ENCODE results near the gene CACNB4.

The CACNB4 gene

GRCh38 chr2:151860613-151861146 lies 238.2 kb downstream of the CACNB4 start:
- no peak for DNase-seq (ENCODE audit: low spot score)
- no peak for FAIRE-seq

- DNase-seq (ENCODE audit: low spot score) (no peak), FAIRE-seq (no peak)
These were observed 238.6 kb downstream of the CACNB4 start for GRCh38 chr2:151860210-151860609.

GRCh38 chr2:151857650-151858049 lies 241.2 kb downstream of the CACNB4 start:
- DNase-seq (ENCODE audit: low spot score) (no peak), FAIRE-seq (no peak)

- FAIRE-seq = no peak
These were observed 243.7 kb downstream of the CACNB4 start for GRCh38 chr2:151855111-151855510.

GRCh38 chr2:151853070-151853758 lies 245.6 kb downstream of the CACNB4 start:
- no peak for DNase-seq (ENCODE audit: low spot score)
- FAIRE-seq = no peak

More at GRCh38 chr2:151855111-151855510, 243.7 kb downstream of the CACNB4 start:
- no peak for DNase-seq (ENCODE audit: low spot score)

- no peak for FAIRE-seq
- no peak for DNase-seq (ENCODE audit: low spot score)
These were observed 246.4 kb downstream of the CACNB4 start for GRCh38 chr2:151852260-151853069.

GRCh38 chr2:151851761-151852160 lies 247.1 kb downstream of the CACNB4 start:
- peak; percentile 20 for DNase-seq (ENCODE audit: low spot score)
- FAIRE-seq = peak; percentile 44

GRCh38 chr2:151849413-151850010 lies 249.3 kb downstream of the CACNB4 start:
- FAIRE-seq = no peak
- DNase-seq (ENCODE audit: low spot score) = no peak

GRCh38 chr2:151845884-151846283 lies 253.0 kb downstream of the CACNB4 start:
- no peak for DNase-seq (ENCODE audit: low spot score)
- no peak for FAIRE-seq

- FAIRE-seq (no peak), DNase-seq (ENCODE audit: low spot score) (no peak)
These were observed 253.4 kb downstream of the CACNB4 start for GRCh38 chr2:151845481-151845880.

- FAIRE-seq = no peak
- no peak for DNase-seq (ENCODE audit: low spot score)
These were observed 254.5 kb downstream of the CACNB4 start for GRCh38 chr2:151844211-151844896.

- DNase-seq (ENCODE audit: low spot score) (no peak), FAIRE-seq (no peak)
These were observed 255.2 kb downstream of the CACNB4 start for GRCh38 chr2:151843691-151844061.

- no peak for FAIRE-seq
- no peak for DNase-seq (ENCODE audit: low spot score)
These were observed 255.8 kb downstream of the CACNB4 start for GRCh38 chr2:151842830-151843690.

- FAIRE-seq (no peak), DNase-seq (ENCODE audit: low spot score) (no peak)
These were observed 257.8 kb downstream of the CACNB4 start for GRCh38 chr2:151841047-151841424.

GRCh38 chr2:151840216-151841046 lies 258.4 kb downstream of the CACNB4 start:
- no peak for FAIRE-seq
- no peak for DNase-seq (ENCODE audit: low spot score)

GRCh38 chr2:151837926-151838325 lies 260.9 kb downstream of the CACNB4 start:
- FAIRE-seq = no peak
- no peak for DNase-seq (ENCODE audit: low spot score)

GRCh38 chr2:151833984-151834383 lies 264.9 kb downstream of the CACNB4 start:
- FAIRE-seq (no peak), DNase-seq (ENCODE audit: low spot score) (no peak)

GRCh38 chr2:151830961-151831360 lies 267.9 kb downstream of the CACNB4 start:
- DNase-seq (ENCODE audit: low spot score) (no peak), FAIRE-seq (no peak)

- FAIRE-seq (no peak), DNase-seq (ENCODE audit: low spot score) (no peak)
These were observed 269.9 kb downstream of the CACNB4 start for GRCh38 chr2:151828890-151829324.

All from RCC 7860 (cell line).